Neural progenitor cell (in vitro differentiated cells): ENCODE measurements around the gene MRTFB.

Source experiments
- EZH2 ChIP-seq: fragments of 200-600 bp; sonication (generic); IDR thresholded peaks from 2 replicates; pipeline ENCODE4 v1.6.1; 2017; ENCODE audit warnings: antibody characterized with exemption, mild to moderate bottlenecking, moderate library complexity
- EZH2phosphoT487 ChIP-seq: fragments of 200-600 bp; sonication (generic); IDR thresholded peaks from 2 replicates; pipeline ENCODE4 v1.6.1; 2017; ENCODE audit warnings: antibody characterized with exemption
- TF ChIP-seq, protein P1 (sequence below): fragments of 200-600 bp; sonication (generic); IDR thresholded peaks from 2 replicates; pipeline ENCODE4 v1.5.1; 2017; ENCODE audit warnings: antibody characterized with exemption, mild to moderate bottlenecking

DNA sequence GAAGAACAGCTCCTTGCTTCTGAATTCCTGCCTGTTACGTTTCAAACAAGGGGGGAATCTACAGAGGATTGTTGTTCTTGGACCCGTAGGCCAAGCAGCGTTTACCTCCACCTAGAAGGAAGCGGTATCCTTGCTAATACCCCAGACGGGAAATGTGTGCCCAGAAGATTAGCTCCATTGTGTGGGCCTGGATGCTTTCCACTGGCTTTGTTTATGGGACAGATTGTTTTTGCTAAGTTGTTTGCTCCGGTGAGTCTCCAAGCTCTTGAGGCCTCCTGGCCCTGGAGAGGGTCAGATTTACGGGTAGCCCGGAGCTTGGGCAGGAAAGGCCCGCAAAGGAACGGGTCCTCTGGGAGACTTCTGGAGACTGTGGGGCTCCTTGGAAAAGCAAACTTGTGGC is 28.4 kb upstream of the MRTFB start:
- TF ChIP-seq, protein P1, sequence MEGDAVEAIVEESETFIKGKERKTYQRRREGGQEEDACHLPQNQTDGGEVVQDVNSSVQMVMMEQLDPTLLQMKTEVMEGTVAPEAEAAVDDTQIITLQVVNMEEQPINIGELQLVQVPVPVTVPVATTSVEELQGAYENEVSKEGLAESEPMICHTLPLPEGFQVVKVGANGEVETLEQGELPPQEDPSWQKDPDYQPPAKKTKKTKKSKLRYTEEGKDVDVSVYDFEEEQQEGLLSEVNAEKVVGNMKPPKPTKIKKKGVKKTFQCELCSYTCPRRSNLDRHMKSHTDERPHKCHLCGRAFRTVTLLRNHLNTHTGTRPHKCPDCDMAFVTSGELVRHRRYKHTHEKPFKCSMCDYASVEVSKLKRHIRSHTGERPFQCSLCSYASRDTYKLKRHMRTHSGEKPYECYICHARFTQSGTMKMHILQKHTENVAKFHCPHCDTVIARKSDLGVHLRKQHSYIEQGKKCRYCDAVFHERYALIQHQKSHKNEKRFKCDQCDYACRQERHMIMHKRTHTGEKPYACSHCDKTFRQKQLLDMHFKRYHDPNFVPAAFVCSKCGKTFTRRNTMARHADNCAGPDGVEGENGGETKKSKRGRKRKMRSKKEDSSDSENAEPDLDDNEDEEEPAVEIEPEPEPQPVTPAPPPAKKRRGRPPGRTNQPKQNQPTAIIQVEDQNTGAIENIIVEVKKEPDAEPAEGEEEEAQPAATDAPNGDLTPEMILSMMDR: no peak
- TF ChIP-seq EZH2phosphoT487: no peak
- TF ChIP-seq EZH2: no peak
